LNCAP (cell line): Measurements from ENCODE around the gene CLCN5.

ENCODE experiments used
- CTCF ChIP-seq: fragments of 450-650 bp; IDR thresholded peaks from 2 replicates; pipeline ENCODE4 v1.5.1; 2017; ENCODE audit warnings: mild to moderate bottlenecking

CLCN5 gene

GRCh38 chrX:49880668-49881067, 41.7 kb upstream of the CLCN5 start:
- no peak for TF ChIP-seq CTCF

- peak; percentile 75 for TF ChIP-seq CTCF
Observed at GRCh38 chrX:49884290-49884862, 38.0 kb upstream of the CLCN5 start.

- TF ChIP-seq CTCF = no peak
Observed at GRCh38 chrX:49892542-49892941, 29.9 kb upstream of the CLCN5 start.

- TF ChIP-seq CTCF = no peak
Observed at GRCh38 chrX:49896951-49897350, 25.4 kb upstream of the CLCN5 start.

- TF ChIP-seq CTCF = no peak
Observed at GRCh38 chrX:49901048-49901447, 21.3 kb upstream of the CLCN5 start.

- TF ChIP-seq CTCF = no peak
Observed at GRCh38 chrX:49910344-49910743, 12.1 kb upstream of the CLCN5 start.

GRCh38 chrX:49912086-49912485, 10.3 kb upstream of the CLCN5 start:
- TF ChIP-seq CTCF = no peak

GRCh38 chrX:49912861-49913260, 9.5 kb upstream of the CLCN5 start:
- no peak for TF ChIP-seq CTCF
